Gastroesophageal sphincter (tissue), 3 donors: ENCODE data around the gene SLC6A12.

ENCODE experiments used
- CTCF ChIP-seq, 4 experiments: fragments of 200-600 bp in 2 of 4; fragments of 450-650 bp in 2 of 4; sonication (generic) in 1 of 4; IDR thresholded peaks; one replicate each; pipeline ENCODE4 v1.5.1; 2017 to 2019; ENCODE audit warnings: antibody characterized with exemption in 4 of 4, mild to moderate bottlenecking in 2 of 4, moderate library complexity in 2 of 4
- POLR2A ChIP-seq, 2 donors: fragments of 450-650 bp; IDR thresholded peaks; one replicate each; pipeline ENCODE4 v1.6.1; 2017; ENCODE audit warnings: antibody characterized with exemption in 2 of 2, mild to moderate bottlenecking in 2 of 2, moderate library complexity in 1 of 2
- POLR2AphosphoS5 ChIP-seq: sonication (generic); formaldehyde crosslinking; IDR thresholded peaks from one replicate; pipeline ENCODE4 v1.6.1; 2017; ENCODE audit warnings: antibody characterized with exemption

- TF ChIP-seq CTCF (IDR thresholded peaks at IDR 0.05) (no peak), POLR2A (IDR thresholded peaks at IDR 0.05) (no peak), POLR2AphosphoS5 (no peak)
These were observed 36.5 kb downstream of the SLC6A12 start for GRCh38 chr12:177336-177979.
